HFFc6 (cell line): ENCODE results near the gene CLIC3. TPM values are rescaled to one million over a fixed set of nuclear protein-coding genes. Genes with fewer than 3 reads are reported as not detected.
A peak's percentile ranks its signal among the peaks of the same experiment; 100 is the strongest.

Source experiments
- DNase-seq: peaks from one replicate; pipeline ENCODE4 v3.0.0-alpha.2; 2018
- H3K27ac Mint-ChIP-seq: 2 replicates; pipeline ENCODE4 v1.8.0; 2020; ENCODE audit warnings: mild to moderate bottlenecking, mixed read lengths
- H3K27me3 Mint-ChIP-seq: 2 replicates; pipeline ENCODE4 v1.8.0; 2021; ENCODE audit warnings: mild to moderate bottlenecking, moderate library complexity, mixed read lengths; ENCODE audit not compliant: insufficient read depth
- H3K36me3 Mint-ChIP-seq: 2 replicates; pipeline ENCODE4 v1.8.0; 2021; ENCODE audit warnings: low read depth, mixed read lengths
- H3K4me1 Mint-ChIP-seq: 2 replicates; pipeline ENCODE4 v1.8.0; 2020; ENCODE audit warnings: low read depth, mixed read lengths
- H3K4me3 Mint-ChIP-seq: 2 replicates; pipeline ENCODE4 v1.8.0; 2020; ENCODE audit warnings: mild to moderate bottlenecking, moderate library complexity, mixed read lengths
- H3K9me3 Mint-ChIP-seq: 2 replicates; pipeline ENCODE4 v1.8.0; 2020; ENCODE audit warnings: mild to moderate bottlenecking, mixed read lengths
- total RNA-seq, 6 experiments: library from RNA; stranded (reverse); fragmentation: NEBNext Ultra II Directional; extraction: Animal tissue kit (Norgen Biotek cat#: 25700); gene quantifications; 2 replicates in 1 of 6; 3 replicates in 5 of 6; pipeline ENCODE4 v1.2.3, GENCODE V29; 2021
- TF ChIP-seq, protein P1 (sequence below): fragments of 200-600 bp; sonication (generic); IDR thresholded peaks from 2 replicates; pipeline ENCODE4 v1.5.0; 2021; ENCODE audit warnings: antibody characterized with exemption, mild to moderate bottlenecking

The CLIC3 gene
- total RNA-seq, 6 experiments from 2014 or later: 2.7 to 14.6 (median 4.0) TPM

DNA sequence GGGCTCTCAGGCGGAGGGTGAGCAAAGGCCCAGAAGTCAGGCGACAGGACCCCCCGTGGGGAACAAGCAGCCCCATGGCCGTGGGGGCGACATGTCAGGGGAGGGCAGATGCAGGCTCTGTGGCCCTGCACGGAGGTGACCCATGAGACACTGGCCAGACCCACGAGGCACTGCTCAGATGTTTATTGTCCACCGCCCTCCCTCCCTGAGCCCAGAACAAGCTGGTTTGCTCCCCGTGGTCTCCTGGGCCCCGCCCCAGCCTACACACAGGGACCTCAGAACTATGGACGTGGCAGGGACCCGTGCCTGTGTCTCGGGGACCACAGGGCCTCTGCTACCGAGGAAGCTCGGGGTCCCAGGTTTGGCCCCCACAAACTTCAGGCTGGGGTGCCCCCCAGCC, 33.6 kb upstream of the CLIC3 start:
- Mint-ChIP-seq H3K4me1 (0 out of 2 replicates have a peak, but pooled peaks cover 5% of the 10 kb centered on the region), H3K36me3 (no peaks in the 10 kb centered on the region), H3K27ac (no peak overlapping the region), H3K4me3 (no peak overlapping the region), H3K27me3 (no peaks in the 10 kb centered on the region; the same call in 1 of the 2 replicates), H3K9me3 (no peaks in the 10 kb centered on the region)
- TF ChIP-seq, protein P1, sequence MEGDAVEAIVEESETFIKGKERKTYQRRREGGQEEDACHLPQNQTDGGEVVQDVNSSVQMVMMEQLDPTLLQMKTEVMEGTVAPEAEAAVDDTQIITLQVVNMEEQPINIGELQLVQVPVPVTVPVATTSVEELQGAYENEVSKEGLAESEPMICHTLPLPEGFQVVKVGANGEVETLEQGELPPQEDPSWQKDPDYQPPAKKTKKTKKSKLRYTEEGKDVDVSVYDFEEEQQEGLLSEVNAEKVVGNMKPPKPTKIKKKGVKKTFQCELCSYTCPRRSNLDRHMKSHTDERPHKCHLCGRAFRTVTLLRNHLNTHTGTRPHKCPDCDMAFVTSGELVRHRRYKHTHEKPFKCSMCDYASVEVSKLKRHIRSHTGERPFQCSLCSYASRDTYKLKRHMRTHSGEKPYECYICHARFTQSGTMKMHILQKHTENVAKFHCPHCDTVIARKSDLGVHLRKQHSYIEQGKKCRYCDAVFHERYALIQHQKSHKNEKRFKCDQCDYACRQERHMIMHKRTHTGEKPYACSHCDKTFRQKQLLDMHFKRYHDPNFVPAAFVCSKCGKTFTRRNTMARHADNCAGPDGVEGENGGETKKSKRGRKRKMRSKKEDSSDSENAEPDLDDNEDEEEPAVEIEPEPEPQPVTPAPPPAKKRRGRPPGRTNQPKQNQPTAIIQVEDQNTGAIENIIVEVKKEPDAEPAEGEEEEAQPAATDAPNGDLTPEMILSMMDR: no peak
- DNase-seq: no peak

DNA sequence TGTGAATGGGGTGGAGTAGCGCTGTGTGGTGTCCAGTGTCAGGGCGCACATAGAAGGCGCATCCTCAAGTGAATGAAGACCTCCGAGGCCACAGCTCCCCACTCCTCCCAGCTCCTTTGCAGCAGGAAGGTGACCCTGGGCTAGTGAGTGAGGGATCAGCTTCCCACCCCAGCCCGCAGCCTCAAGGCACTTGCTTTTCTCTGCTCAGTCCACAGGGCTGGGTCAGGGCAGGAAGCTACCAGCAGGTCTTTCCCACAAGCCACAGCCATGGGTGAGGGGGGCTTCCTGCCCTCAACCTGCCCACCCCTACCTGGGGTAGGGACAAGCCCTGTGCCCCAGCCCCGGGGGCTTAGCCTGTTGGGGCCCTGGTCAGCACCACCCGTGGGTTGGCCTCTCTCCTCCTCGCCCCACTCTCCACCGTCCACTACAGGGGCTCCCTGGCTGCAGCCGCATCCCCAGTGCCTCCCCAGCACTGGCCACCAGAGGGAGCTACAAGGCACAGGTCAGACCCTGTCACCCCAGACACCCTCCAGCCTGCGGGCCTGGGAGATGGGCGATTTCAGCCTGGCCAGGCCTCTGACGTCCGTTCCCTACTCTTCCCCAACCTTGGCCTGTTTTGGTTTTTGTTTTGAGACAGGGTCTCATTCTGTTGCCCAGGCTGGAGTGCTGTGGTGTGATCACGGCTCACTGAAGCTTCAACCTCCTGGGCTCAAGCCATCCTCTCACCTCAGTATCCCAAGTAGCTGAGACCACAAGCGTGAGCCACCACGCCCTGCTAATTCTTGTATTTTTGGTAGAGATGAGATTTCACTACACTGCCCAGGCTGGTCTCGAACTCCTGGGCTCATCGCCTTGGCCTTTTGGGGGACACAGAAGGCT, 32.9 kb upstream of the CLIC3 start:
- no peaks in the 10 kb centered on the region for H3K9me3 Mint-ChIP-seq
- H3K27me3 Mint-ChIP-seq: no peaks in the 10 kb centered on the region
- no peak overlapping the region for H3K27ac Mint-ChIP-seq

DNA sequence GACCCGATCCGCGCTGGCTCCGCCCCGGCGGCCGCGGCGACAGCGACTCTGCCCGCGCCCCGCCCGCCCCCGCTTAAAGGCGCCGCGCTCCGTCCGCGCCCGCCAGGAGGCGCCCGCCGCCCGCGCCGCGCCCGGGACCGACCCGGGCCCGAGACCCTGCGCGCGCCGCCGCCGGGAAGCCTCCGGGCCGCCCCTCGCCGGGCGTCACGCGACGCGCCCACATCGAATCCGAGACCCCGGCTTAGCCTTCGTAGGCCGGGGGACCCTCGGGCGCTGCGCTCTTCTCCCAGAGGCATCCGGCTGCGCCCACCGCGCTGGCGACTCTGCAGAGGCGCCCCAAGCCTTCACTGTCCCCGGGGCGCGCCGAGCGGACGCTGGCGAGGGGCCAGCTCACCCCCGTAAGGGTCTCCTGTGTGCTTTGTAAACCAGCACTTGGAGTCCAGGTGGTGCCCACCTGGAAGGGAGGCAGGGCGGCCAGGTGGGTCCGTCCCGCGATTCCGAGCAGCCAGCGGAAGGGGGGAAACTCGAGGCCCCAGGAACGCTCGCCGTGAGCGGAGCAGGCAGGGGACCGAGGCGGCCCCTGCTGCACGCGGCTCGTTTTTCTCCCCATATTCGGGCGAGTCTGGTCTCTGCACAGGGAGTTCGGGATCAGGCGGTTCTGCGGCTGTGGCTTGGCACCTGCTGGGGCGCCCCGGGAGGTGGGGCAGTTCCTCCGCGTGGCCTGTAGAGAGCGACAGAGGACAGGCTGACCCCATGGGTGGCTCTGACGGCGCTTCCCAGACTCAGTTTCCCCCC, 32.1 kb upstream of the CLIC3 start:
- H3K36me3 Mint-ChIP-seq: no peaks in the 10 kb centered on the region
- no peaks in the 10 kb centered on the region for H3K27me3 Mint-ChIP-seq
- H3K4me1 Mint-ChIP-seq: 0 out of 2 replicates have a peak, but pooled peaks cover 5% of the 10 kb centered on the region
- peak; percentile 26 for DNase-seq
- no peak overlapping the region for H3K27ac Mint-ChIP-seq
- H3K4me3 Mint-ChIP-seq: peak overlapping the region; percentile 46
- H3K9me3 Mint-ChIP-seq: no peaks in the 10 kb centered on the region
- TF ChIP-seq, protein P1: no peak

More for the DNA sequence above, 32.9 kb upstream of the CLIC3 start:
- Mint-ChIP-seq H3K4me1 (0 out of 2 replicates have a peak, but pooled peaks cover 5% of the 10 kb centered on the region), H3K36me3 (no peaks in the 10 kb centered on the region), H3K4me3 (peak overlapping the region; percentile 46; the same call in 1 of the 2 replicates)
- DNase-seq: peak; percentile 26
- TF ChIP-seq, protein P1: peak; percentile 92

DNA sequence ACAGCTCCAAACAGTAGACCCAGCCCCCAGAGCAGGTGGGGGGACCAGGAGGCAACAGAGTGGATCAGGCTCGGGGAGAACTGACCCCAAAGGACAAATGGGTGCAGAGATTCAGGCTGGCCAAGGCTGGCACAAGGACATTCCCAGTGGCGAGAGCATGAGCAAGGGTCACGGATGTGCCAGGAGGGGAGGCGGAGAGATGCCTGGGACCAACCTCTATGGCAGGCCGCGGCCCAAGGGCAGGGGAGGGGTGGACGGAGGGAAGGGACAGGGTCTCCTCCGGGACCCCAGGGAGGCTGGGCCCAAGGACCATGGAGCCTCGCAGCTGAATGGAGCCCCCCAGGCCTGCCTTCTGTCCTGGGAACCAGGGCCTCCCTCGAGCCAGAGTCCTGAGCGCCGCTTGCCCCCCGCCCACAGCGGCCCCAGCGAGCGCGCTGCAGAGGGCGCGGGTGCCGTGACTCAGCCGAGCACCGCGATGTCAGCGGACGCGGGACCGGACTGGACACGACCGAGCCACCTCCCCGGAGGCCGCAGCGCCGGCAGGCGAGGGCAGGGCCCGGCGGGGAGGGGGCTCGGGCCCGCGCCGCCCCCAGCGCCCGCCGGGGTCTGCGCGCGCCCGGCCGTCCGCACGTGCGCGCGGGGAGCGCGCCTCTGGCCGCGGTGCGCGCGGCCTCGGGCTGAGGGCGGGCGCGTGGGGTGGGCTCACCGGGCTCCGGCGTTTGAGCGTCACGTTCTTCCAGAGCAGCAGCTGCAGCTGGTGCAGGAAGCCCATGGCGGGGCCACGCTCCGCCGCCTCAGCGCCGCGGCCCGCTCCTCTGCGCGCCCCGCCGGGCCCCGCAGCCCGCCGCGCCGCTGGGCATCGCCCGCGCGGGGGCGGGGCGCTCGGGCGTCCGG, 31.2 kb upstream of the CLIC3 start, which contains the start of gene ABCA2:
TSS of gene ABCA2 (minus strand) at position 869 of the 894 bp plus-strand sequence. CDS start at position 772, 97 bp downstream.
- DNase-seq: no peak
- Mint-ChIP-seq H3K27me3 (no peaks in the 10 kb centered on the region), H3K4me3 (peak within 1 kb of the TSS; percentile 86), H3K9me3 (no peaks in the 10 kb centered on the region), H3K36me3 (no peaks in the 10 kb centered on the region), H3K4me1 (0 out of 2 replicates have a peak, but pooled peaks cover 5% of the 10 kb centered on the region), H3K27ac (no peak within 1 kb of the TSS)
- TF ChIP-seq, protein P1: no peak
